ENCODE data around the gene CEBPA.

CEBPA gene

GRCh38 chr19:33301144-33301899, 1.0 kb downstream of the CEBPA start:
- Histone ChIP-seq H2AFZ (ENCODE audit: low read depth, low read length) (no peak overlapping the region), H3K79me2 (ENCODE audit: insufficient read depth, low read length) (no peaks in the 10 kb centered on the region), H4K20me1 (ENCODE audit: insufficient read depth, low read length) (no peaks in the 10 kb centered on the region), H3K4me2 (ENCODE audit: insufficient read depth, low read length) (no peak overlapping the region), H3K9ac (ENCODE audit: low read depth, low read length) (no peak overlapping the region), H3K9me3 (ENCODE audit: insufficient read depth, low read length, severe bottlenecking) (no peaks in the 10 kb centered on the region), H3K4me1 (ENCODE audit: insufficient read depth, low read length) (no peaks in the 10 kb centered on the region), H3K36me3 (ENCODE audit: insufficient read depth, low read length) (no peaks in the 10 kb centered on the region), H3K27me3 (ENCODE audit: insufficient read depth, low read length, poor library complexity) (peaks cover 4% of the 10 kb centered on the region), H3K27ac (ENCODE audit: low read length) (no peak overlapping the region), H3K4me3 (ENCODE audit: low read depth in 1 of 2, low read length in 2 of 2) (no peak overlapping the region)
- no peak for ATAC-seq (ENCODE audit: insufficient read depth, low read depth)
- no peak for TF ChIP-seq EZH2 (IDR thresholded peaks at IDR 0.05; ENCODE audit: borderline replicate concordance, low read depth, low read length, severe bottlenecking)
- TF ChIP-seq, protein P1, sequence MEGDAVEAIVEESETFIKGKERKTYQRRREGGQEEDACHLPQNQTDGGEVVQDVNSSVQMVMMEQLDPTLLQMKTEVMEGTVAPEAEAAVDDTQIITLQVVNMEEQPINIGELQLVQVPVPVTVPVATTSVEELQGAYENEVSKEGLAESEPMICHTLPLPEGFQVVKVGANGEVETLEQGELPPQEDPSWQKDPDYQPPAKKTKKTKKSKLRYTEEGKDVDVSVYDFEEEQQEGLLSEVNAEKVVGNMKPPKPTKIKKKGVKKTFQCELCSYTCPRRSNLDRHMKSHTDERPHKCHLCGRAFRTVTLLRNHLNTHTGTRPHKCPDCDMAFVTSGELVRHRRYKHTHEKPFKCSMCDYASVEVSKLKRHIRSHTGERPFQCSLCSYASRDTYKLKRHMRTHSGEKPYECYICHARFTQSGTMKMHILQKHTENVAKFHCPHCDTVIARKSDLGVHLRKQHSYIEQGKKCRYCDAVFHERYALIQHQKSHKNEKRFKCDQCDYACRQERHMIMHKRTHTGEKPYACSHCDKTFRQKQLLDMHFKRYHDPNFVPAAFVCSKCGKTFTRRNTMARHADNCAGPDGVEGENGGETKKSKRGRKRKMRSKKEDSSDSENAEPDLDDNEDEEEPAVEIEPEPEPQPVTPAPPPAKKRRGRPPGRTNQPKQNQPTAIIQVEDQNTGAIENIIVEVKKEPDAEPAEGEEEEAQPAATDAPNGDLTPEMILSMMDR (IDR thresholded peaks at IDR 0.05; ENCODE audit: borderline replicate concordance, extremely low read depth, low read length, poor library complexity, severe bottlenecking), result no peak
- DNase-seq, result no peak

- no peak overlapping the region for H3K9ac ChIP-seq (ENCODE audit: low read depth, low read length)
- no peaks in the 10 kb centered on the region for H3K9me3 ChIP-seq (ENCODE audit: insufficient read depth, low read length, severe bottlenecking)
- H4K20me1 ChIP-seq (ENCODE audit: insufficient read depth, low read length), result no peaks in the 10 kb centered on the region
- H3K4me1 ChIP-seq (ENCODE audit: insufficient read depth, low read length), result no peaks in the 10 kb centered on the region
- H3K79me2 ChIP-seq (ENCODE audit: insufficient read depth, low read length), result no peaks in the 10 kb centered on the region
- ATAC-seq (ENCODE audit: insufficient read depth, low read depth) (no peak), DNase-seq (no peak)
- no peak overlapping the region for H2AFZ ChIP-seq (ENCODE audit: low read depth, low read length)
- no peak overlapping the region for H3K27ac ChIP-seq (ENCODE audit: low read length)
- H3K4me2 ChIP-seq (ENCODE audit: insufficient read depth, low read length), result no peak overlapping the region
- H3K4me3 ChIP-seq (ENCODE audit: low read depth in 1 of 2, low read length in 2 of 2), result no peak overlapping the region
- TF ChIP-seq EZH2 (IDR thresholded peaks at IDR 0.05; ENCODE audit: borderline replicate concordance, low read depth, low read length, severe bottlenecking), result no peak
- TF ChIP-seq, protein P1 (IDR thresholded peaks at IDR 0.05; ENCODE audit: borderline replicate concordance, extremely low read depth, low read length, poor library complexity, severe bottlenecking), result no peak
- H3K36me3 ChIP-seq (ENCODE audit: insufficient read depth, low read length), result no peaks in the 10 kb centered on the region
- peaks cover 2% of the 10 kb centered on the region for H3K27me3 ChIP-seq (ENCODE audit: insufficient read depth, low read length, poor library complexity)
These were observed 1.5 kb downstream of the CEBPA start for GRCh38 chr19:33300894-33301143.

DNA sequence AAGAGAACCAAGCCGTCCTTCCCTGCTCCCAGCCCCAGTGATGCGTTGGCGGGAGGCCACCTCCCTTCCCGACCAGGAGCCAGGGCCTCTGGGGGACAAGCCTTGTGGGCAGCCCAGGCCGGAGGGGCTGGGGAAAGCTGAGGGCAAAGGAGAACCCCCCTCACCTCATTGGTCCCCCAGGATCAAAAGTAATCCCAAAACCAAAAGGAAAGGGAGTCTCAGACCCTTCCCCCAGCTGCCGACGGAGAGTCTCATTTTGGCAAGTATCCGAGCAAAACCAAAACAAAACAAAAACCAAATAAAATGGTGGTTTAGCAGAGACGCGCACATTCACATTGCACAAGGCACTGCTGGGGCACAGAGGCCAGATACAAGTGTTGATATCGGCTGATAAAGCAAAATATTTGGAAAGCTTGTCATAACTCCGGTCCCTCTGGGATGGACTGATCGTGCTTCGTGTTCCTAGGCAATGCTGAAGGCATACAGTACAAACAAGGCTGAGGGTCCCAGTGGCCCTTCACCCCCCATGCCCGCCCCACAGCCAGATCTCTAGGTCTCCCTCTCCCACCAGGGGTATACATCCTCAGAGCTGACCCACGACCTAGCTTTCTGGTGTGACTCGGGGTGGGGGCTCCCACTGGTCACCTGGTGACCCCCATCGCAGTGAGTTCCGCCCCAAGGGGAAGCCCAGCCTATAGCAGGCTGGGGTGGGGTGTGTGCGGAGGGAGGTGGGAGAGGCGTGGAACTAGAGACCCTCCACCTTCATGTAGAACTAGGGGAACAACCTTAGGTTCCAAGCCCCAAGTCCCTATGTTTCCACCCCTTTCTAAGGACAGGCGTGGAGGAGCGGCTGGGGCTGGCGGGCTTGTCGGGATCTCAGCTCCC, 2.1 kb downstream of the CEBPA start:
- ATAC-seq (ENCODE audit: insufficient read depth, low read depth) (no peak), DNase-seq (no peak)
- H2AFZ ChIP-seq (ENCODE audit: low read depth, low read length), result no peak overlapping the region
- no peaks in the 10 kb centered on the region for H4K20me1 ChIP-seq (ENCODE audit: insufficient read depth, low read length)
- no peaks in the 10 kb centered on the region for H3K4me1 ChIP-seq (ENCODE audit: insufficient read depth, low read length)
- H3K4me3 ChIP-seq (ENCODE audit: low read depth in 1 of 2, low read length in 2 of 2), result no peak overlapping the region
- H3K9me3 ChIP-seq (ENCODE audit: insufficient read depth, low read length, severe bottlenecking), result no peaks in the 10 kb centered on the region
- H3K79me2 ChIP-seq (ENCODE audit: insufficient read depth, low read length), result no peaks in the 10 kb centered on the region
- H3K27me3 ChIP-seq (ENCODE audit: insufficient read depth, low read length, poor library complexity), result no peaks in the 10 kb centered on the region
- TF ChIP-seq EZH2 (IDR thresholded peaks at IDR 0.05; ENCODE audit: borderline replicate concordance, low read depth, low read length, severe bottlenecking), result no peak
- TF ChIP-seq, protein P1 (IDR thresholded peaks at IDR 0.05; ENCODE audit: borderline replicate concordance, extremely low read depth, low read length, poor library complexity, severe bottlenecking), result no peak
- no peak overlapping the region for H3K4me2 ChIP-seq (ENCODE audit: insufficient read depth, low read length)
- H3K36me3 ChIP-seq (ENCODE audit: insufficient read depth, low read length), result no peaks in the 10 kb centered on the region
- no peak overlapping the region for H3K27ac ChIP-seq (ENCODE audit: low read length)
- H3K9ac ChIP-seq (ENCODE audit: low read depth, low read length), result no peak overlapping the region
